ENCODE measurements around the gene IQGAP3. TPM values are rescaled to one million over a fixed set of nuclear protein-coding genes. Genes with fewer than 3 reads are reported as not detected.

Gene IQGAP3
- 13.6 to 17.9 TPM (median 15.8 TPM) in 5 replicates for total RNA-seq (2022; extraction: Qiagen RNA extraction; ENCODE audit: low read depth)

GRCh38 chr1:156571919-156572662 is at the start of gene IQGAP3:
Gene IQGAP3, minus strand, starts transcription at chr1:156572565. Its CDS starts 36 bp downstream, at chr1:156572529.

DNA sequence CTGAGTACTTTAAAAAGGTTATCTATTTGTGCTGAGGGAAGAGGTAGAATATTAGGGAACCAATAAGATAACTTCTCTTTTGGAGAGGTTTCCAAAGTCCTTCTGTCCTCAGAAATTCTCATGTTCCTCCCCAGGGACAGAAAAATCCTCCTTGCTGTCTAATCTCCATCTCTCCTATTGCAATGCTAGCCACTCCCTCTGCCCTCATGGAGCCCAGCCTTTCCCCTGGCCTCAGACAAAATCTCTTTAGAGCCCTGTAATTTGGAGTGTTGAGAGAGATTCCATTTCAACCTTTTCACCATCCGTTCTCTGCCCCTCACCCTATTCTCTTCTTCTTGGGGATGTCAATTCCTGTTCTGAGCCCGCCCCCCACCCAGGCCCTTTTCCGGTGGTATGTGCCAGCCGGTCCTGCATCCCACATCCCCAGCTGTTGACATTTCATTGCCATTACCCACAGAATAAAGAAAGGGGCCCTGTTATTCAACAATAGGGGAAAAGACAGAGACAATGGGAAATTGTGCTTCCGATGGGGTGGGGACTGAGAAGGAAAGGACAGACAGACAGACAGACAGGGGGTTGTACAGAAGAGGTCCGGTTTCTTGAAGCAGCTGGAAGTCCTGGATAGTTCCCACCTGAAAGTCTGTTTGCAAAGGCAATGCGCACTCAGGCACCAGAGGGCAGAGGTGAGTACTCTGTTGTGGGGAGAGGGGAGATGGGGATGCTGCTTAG is 46.7 kb upstream of the IQGAP3 start, which contains the start of gene HAPLN2:
HAPLN2 (plus strand) TSS at position 563 of the 729 bp plus-strand sequence. CDS start 4,076 bp downstream, outside the sequence.

GRCh38 chr1:156601122-156601830 is 28.9 kb upstream of the IQGAP3 start, which contains the start of gene GPATCH4:
Gene GPATCH4, minus strand, starts transcription at chr1:156601479.

GRCh38 chr1:156591432-156592157 is 19.2 kb upstream of the IQGAP3 start, which contains the start of gene NAXE:
Gene NAXE, plus strand, starts transcription at chr1:156591776. Its CDS starts 29 bp downstream, at chr1:156591805.

DNA sequence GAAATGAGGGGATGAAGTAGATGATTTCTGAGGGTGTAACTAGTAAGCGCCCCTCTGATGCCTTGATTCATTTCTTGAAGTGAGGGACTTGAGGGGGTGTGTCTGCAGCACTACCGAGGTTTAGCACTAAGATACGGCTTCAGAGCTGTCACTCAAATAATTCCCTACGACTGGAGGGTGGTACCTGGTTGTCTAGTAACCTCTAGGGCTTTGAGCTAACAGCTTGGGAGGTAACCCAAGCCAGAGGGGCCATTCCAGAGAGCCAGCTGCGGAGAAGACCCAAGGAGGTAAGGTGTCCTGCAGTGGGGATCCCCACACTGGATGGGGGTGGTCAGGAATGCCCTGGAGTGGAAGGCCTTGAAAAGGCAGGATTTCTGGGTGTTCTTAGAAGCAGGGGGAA is 7.1 kb upstream of the IQGAP3 start, which contains the start of gene TTC24:
TTC24 (plus strand) TSS at position 252 of the 400 bp plus-strand sequence. CDS start 1,642 bp downstream, outside the sequence.

DNA sequence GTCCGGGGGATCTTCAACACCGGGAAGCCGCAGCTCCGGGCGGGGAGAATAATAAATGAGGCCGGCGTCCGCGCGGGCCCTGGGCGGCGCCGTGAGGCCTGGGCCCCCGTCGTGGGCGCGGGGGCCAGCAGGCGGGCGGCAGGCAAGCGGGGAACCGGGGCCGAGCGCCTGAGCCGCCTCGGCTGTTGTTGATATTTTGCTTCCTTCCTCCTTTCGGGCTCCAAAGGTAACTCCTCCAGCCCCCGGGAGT is 71.9 kb downstream of the IQGAP3 start, which contains the start of gene MEF2D:
MEF2D (minus strand) TSS at position 233 of the 250 bp plus-strand sequence. CDS start 17,483 bp downstream, outside the sequence.

Other genes starting within 250 kb of the IQGAP3 start
- 400 to 434 TPM (median 426 TPM) in 5 replicates for gene CCT3, start 234.3 kb downstream of the IQGAP3 start, total RNA-seq (2022; extraction: Qiagen RNA extraction; ENCODE audit: low read depth)
- 1.4 to 2.5 TPM (median 2.3 TPM) in 5 replicates for gene TSACC, start 234.0 kb downstream of the IQGAP3 start, total RNA-seq (2022; extraction: Qiagen RNA extraction; ENCODE audit: low read depth)
- not detected in 5 replicates for gene RHBG, start 203.4 kb downstream of the IQGAP3 start, total RNA-seq (2022; extraction: Qiagen RNA extraction; ENCODE audit: low read depth)
- gene MEF2D, start 71.8 kb downstream of the IQGAP3 start, total RNA-seq (2022; extraction: Qiagen RNA extraction; ENCODE audit: low read depth), result 24.4 to 37.4 TPM (median 33.9 TPM) in 5 replicates
- gene TTC24, start 7.2 kb upstream of the IQGAP3 start, total RNA-seq (2022; extraction: Qiagen RNA extraction; ENCODE audit: low read depth), result not detected in 5 replicates
- gene NAXE, start 19.2 kb upstream of the IQGAP3 start, total RNA-seq (2022; extraction: Qiagen RNA extraction; ENCODE audit: low read depth), result 131 to 175 TPM (median 166 TPM) in 5 replicates
- gene GPATCH4, start 28.9 kb upstream of the IQGAP3 start, total RNA-seq (2022; extraction: Qiagen RNA extraction; ENCODE audit: low read depth), result 65.0 to 92.5 TPM (median 74.0 TPM) in 5 replicates
- 0.03 TPM in 1 of 5 replicates, not detected in the others for gene HAPLN2, start 46.9 kb upstream of the IQGAP3 start, total RNA-seq (2022; extraction: Qiagen RNA extraction; ENCODE audit: low read depth)
- gene BCAN, start 69.6 kb upstream of the IQGAP3 start, total RNA-seq (2022; extraction: Qiagen RNA extraction; ENCODE audit: low read depth), result 0.08 to 0.12 TPM in 2 of 5 replicates, not detected in the others
- gene NES, start 104.8 kb upstream of the IQGAP3 start, total RNA-seq (2022; extraction: Qiagen RNA extraction; ENCODE audit: low read depth), result 1.2 to 1.4 TPM (median 1.4 TPM) in 5 replicates
- gene CRABP2, start 133.0 kb upstream of the IQGAP3 start, total RNA-seq (2022; extraction: Qiagen RNA extraction; ENCODE audit: low read depth), result 9.5 to 13.7 TPM (median 12.0 TPM) in 5 replicates
- gene METTL25B, start 155.9 kb upstream of the IQGAP3 start, total RNA-seq (2022; extraction: Qiagen RNA extraction; ENCODE audit: low read depth), result 20.1 to 30.3 TPM (median 25.1 TPM) in 5 replicates
- gene ISG20L2, start 156.2 kb upstream of the IQGAP3 start, total RNA-seq (2022; extraction: Qiagen RNA extraction; ENCODE audit: low read depth), result 43.8 to 50.8 TPM (median 45.5 TPM) in 5 replicates
- gene MRPL24, start 168.5 kb upstream of the IQGAP3 start, total RNA-seq (2022; extraction: Qiagen RNA extraction; ENCODE audit: low read depth), result 176 to 207 TPM (median 198 TPM) in 5 replicates
- gene HDGF, start 179.1 kb upstream of the IQGAP3 start, total RNA-seq (2022; extraction: Qiagen RNA extraction; ENCODE audit: low read depth), result 447 to 471 TPM (median 466 TPM) in 5 replicates
- gene PRCC, start 195.0 kb upstream of the IQGAP3 start, total RNA-seq (2022; extraction: Qiagen RNA extraction; ENCODE audit: low read depth), result 73.2 to 83.6 TPM (median 74.3 TPM) in 5 replicates
- gene SH2D2A, start 244.3 kb upstream of the IQGAP3 start, total RNA-seq (2022; extraction: Qiagen RNA extraction; ENCODE audit: low read depth), result 3.6 to 5.2 TPM (median 4.1 TPM) in 5 replicates

All from A549 treated with CpdA at 1 μM for 4 hours (cell line).